Loucy (cell line): ENCODE results near the gene FAM50A.
A peak's percentile ranks its signal among the peaks of the same experiment; 100 is the strongest.
"Not testable (repeated sequence)": the region's sequence is repeated elsewhere in the genome, so short reads cannot be mapped to it uniquely, and the experiment has no call there.

ENCODE experiments used
- H2AFZ ChIP-seq: fragments of 200-600 bp; sonication (generic); 2 replicates; pipeline ENCODE4 v1.6.0; 2016; ENCODE audit warnings: antibody characterized with exemption, mild to moderate bottlenecking, low read length, moderate library complexity
- H3F3A ChIP-seq: fragments of 200-600 bp; 2 replicates; pipeline ENCODE4 v1.6.0; 2016; ENCODE audit warnings: antibody characterized with exemption, low read depth, mild to moderate bottlenecking
- H3K27me3 ChIP-seq: fragments of 200-600 bp; sonication (generic); 2 replicates; pipeline ENCODE4 v1.6.1; 2014; ENCODE audit warnings: low read length, mild to moderate bottlenecking; ENCODE audit not compliant: insufficient read depth, poor library complexity, severe bottlenecking
- H3K36me3 ChIP-seq: fragments of 200-600 bp; sonication (generic); 2 replicates; pipeline ENCODE4 v1.6.1; 2016; ENCODE audit warnings: low read length; ENCODE audit not compliant: insufficient read depth
- H3K4me1 ChIP-seq: fragments of 200-600 bp; sonication (generic); 2 replicates; pipeline ENCODE4 v1.5.1; 2014; ENCODE audit warnings: low read length, mild to moderate bottlenecking; ENCODE audit not compliant: insufficient read depth, poor library complexity, severe bottlenecking
- H3K4me2 ChIP-seq: fragments of 200-600 bp; sonication (generic); 2 replicates; pipeline ENCODE4 v1.6.0; 2014; ENCODE audit warnings: antibody characterized with exemption, low read length, low read depth, mild to moderate bottlenecking; ENCODE audit not compliant: poor library complexity, severe bottlenecking
- H3K4me3 ChIP-seq: fragments of 200-600 bp; sonication (generic); 2 replicates; pipeline ENCODE4 v1.5.1; 2014; ENCODE audit warnings: low read length, mild to moderate bottlenecking, mixed read lengths; ENCODE audit not compliant: poor library complexity, severe bottlenecking
- H3K79me2 ChIP-seq: fragments of 200-600 bp; sonication (generic); 2 replicates; pipeline ENCODE4 v1.6.1; 2014; ENCODE audit warnings: low read length; ENCODE audit not compliant: insufficient read depth
- H3K9ac ChIP-seq: fragments of 200-600 bp; sonication (generic); 2 replicates; pipeline ENCODE4 v1.6.0; 2014; ENCODE audit warnings: mild to moderate bottlenecking, low read depth, low read length, moderate library complexity; ENCODE audit not compliant: poor library complexity, severe bottlenecking
- H3K9me2 ChIP-seq: fragments of 200-600 bp; sonication (generic); replicated peaks from 2 replicates; pipeline ENCODE4 v1.6.1; 2016; ENCODE audit warnings: low read depth, low read length, mixed read lengths
- H3K9me3 ChIP-seq: fragments of 200-600 bp; sonication (generic); 2 replicates; pipeline ENCODE4 v1.6.1; 2014; ENCODE audit warnings: mild to moderate bottlenecking, antibody characterized with exemption, low read length, low read depth; ENCODE audit not compliant: insufficient read depth
- H4K20me1 ChIP-seq: fragments of 200-600 bp; sonication (generic); 2 replicates; pipeline ENCODE4 v1.6.0; 2014; ENCODE audit warnings: antibody characterized with exemption, low read length, mild to moderate bottlenecking; ENCODE audit not compliant: insufficient read depth, poor library complexity, severe bottlenecking
- EZH2phosphoT487 ChIP-seq: fragments of 200-600 bp; IDR thresholded peaks from 2 replicates; pipeline ENCODE4 v1.6.1; 2018; ENCODE audit warnings: antibody characterized with exemption, mild to moderate bottlenecking, moderate library complexity, borderline replicate concordance
- TF ChIP-seq, protein P1 (sequence below): fragments of 200-600 bp; sonication (generic); conservative IDR thresholded peaks from 2 replicates; pipeline ENCODE4 v1.5.1; 2014; ENCODE audit warnings: mild to moderate bottlenecking, antibody characterized with exemption, low read length

The FAM50A gene

DNA sequence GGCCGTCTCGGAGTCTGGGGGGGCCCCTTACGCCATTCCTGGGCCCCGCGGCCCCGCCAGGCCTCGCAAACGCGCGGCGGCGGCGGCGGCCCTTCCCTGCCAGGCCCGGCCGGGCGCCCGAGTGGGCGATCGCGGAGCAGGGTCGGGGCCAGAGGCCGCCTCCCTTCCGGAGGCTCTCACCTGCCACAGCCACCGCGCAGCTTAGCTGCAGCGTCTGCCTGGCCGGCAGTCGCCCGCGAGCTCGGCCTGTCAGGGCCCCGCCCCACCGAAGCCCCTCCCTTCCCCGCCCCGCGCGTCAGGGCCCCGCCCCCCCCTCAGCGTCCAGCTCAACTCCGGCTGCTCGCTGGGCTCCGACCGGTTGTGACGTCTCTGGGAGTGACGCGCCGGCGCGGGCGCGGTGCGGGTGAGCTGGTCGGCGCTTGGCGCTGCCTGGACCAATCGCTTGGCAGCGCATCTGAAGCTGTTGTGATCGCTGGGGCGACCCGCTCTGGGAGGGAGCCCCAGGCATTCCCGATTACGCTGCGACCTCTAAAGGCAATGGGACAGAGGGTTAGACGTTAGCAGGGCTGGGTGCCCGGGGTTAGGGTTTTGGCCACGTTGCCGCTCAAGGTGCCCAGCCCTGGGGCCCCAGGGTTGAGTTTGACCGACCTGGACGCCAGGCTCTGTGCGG is 46.6 kb downstream of the FAM50A start, which contains the start of gene SLC10A3:
TSS of gene SLC10A3 (minus strand) at position 216 of the 670 bp plus-strand sequence. CDS start 1,689 bp downstream, outside the sequence.
- no peaks in the 10 kb centered on the region for H3K9me3 ChIP-seq
- H3K36me3 ChIP-seq = no peaks in the 10 kb centered on the region
- peak within 1 kb of the TSS; percentile 77 for H3K9ac ChIP-seq
- TF ChIP-seq, protein P1, sequence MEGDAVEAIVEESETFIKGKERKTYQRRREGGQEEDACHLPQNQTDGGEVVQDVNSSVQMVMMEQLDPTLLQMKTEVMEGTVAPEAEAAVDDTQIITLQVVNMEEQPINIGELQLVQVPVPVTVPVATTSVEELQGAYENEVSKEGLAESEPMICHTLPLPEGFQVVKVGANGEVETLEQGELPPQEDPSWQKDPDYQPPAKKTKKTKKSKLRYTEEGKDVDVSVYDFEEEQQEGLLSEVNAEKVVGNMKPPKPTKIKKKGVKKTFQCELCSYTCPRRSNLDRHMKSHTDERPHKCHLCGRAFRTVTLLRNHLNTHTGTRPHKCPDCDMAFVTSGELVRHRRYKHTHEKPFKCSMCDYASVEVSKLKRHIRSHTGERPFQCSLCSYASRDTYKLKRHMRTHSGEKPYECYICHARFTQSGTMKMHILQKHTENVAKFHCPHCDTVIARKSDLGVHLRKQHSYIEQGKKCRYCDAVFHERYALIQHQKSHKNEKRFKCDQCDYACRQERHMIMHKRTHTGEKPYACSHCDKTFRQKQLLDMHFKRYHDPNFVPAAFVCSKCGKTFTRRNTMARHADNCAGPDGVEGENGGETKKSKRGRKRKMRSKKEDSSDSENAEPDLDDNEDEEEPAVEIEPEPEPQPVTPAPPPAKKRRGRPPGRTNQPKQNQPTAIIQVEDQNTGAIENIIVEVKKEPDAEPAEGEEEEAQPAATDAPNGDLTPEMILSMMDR = no peak
- no peak for TF ChIP-seq EZH2phosphoT487
- 0 out of 2 replicates have a peak within 1 kb of the TSS, but pooled peaks have one; percentile 84 for H2AFZ ChIP-seq
- H3K9me2 ChIP-seq = no peaks in the 10 kb centered on the region
- H4K20me1 ChIP-seq = no peaks in the 10 kb centered on the region
- H3K27me3 ChIP-seq = no peaks in the 10 kb centered on the region
- no peaks in the 10 kb centered on the region for H3F3A ChIP-seq
- H3K4me2 ChIP-seq = peak within 1 kb of the TSS; percentile 77
- H3K4me3 ChIP-seq = peak within 1 kb of the TSS; percentile 87
- H3K4me1 ChIP-seq = no peaks in the 10 kb centered on the region
- H3K79me2 ChIP-seq = peaks cover 21% of the 10 kb centered on the region

DNA sequence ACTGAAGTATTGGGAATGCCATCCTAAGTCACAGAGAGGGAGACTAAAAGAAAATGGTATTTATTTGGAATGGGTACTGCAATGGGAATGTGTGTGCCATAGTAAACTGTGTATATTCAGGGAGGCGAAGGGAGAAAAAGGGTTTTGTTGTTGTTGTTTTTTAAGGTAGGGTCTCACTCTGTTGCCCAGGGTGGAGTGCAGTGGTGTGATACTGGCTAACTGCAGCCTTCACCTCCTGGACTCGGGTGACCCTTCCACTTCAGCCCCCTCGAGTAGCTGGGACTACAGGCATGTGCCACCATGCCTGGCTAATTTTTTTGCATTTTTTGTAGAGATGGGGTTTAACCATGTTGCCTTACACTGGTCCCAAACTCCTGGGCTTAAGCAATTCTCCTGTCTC is 50.8 kb downstream of the FAM50A start:
- Histone ChIP-seq H3K79me2 (peaks cover 4% of the 10 kb centered on the region; the same call in 1 of the 2 replicates), H3F3A (no peaks in the 10 kb centered on the region), H3K4me3 (no peak overlapping the region), H4K20me1 (no peaks in the 10 kb centered on the region), H3K36me3 (no peaks in the 10 kb centered on the region), H3K4me1 (no peaks in the 10 kb centered on the region), H2AFZ (no peak overlapping the region), H3K9me3 (no peaks in the 10 kb centered on the region), H3K4me2 (no peak overlapping the region), H3K9ac (no peak overlapping the region), H3K9me2 (no peaks in the 10 kb centered on the region), H3K27me3 (no peaks in the 10 kb centered on the region)
- TF ChIP-seq EZH2phosphoT487 = no peak
- TF ChIP-seq, protein P1 = no peak

- no peaks in the 10 kb centered on the region for H3K36me3 ChIP-seq
- no peak overlapping the region for H3K4me3 ChIP-seq
- no peak overlapping the region for H2AFZ ChIP-seq
- TF ChIP-seq, protein P1 = no peak
- TF ChIP-seq EZH2phosphoT487 = no peak
- H3K9me2 ChIP-seq = no peaks in the 10 kb centered on the region
- no peaks in the 10 kb centered on the region for H3K9me3 ChIP-seq
- H3F3A ChIP-seq = no peaks in the 10 kb centered on the region
- H4K20me1 ChIP-seq = no peaks in the 10 kb centered on the region
- no peaks in the 10 kb centered on the region for H3K4me1 ChIP-seq
- no peak overlapping the region for H3K4me2 ChIP-seq
- H3K79me2 ChIP-seq = no peaks in the 10 kb centered on the region
- no peak overlapping the region for H3K9ac ChIP-seq
- H3K27me3 ChIP-seq = no peaks in the 10 kb centered on the region
Measured at GRCh38 chrX:154495472-154495922, 51.6 kb downstream of the FAM50A start.

- not testable (repeated sequence) for H3K79me2 ChIP-seq, H3K4me2 ChIP-seq, H3K4me3 ChIP-seq, H3K9ac ChIP-seq, H3K27me3 ChIP-seq, H3F3A ChIP-seq, H3K36me3 ChIP-seq, H3K4me1 ChIP-seq, H3K9me2 ChIP-seq, H4K20me1 ChIP-seq, H2AFZ ChIP-seq, H3K9me3 ChIP-seq
Measured at GRCh38 chrX:154496591-154497137, 52.7 kb downstream of the FAM50A start.
